K562 (cell line): Measurements from ENCODE around the gene COX11. TPM values are rescaled to one million over a fixed set of nuclear protein-coding genes. Genes with fewer than 3 reads are reported as not detected.

ENCODE experiments used
- NFE2 ChIP-seq: IDR thresholded peaks from 2 replicates; pipeline ENCODE4 v1.6.1; 2014; ENCODE audit warnings: antibody characterized with exemption, low read depth
- SAFB ChIP-seq: fragments of 200-400 bp; formaldehyde crosslinking; IDR thresholded peaks from 2 replicates; pipeline ENCODE4 v1.6.1; 2017; ENCODE audit warnings: low read depth, low read length, borderline replicate concordance
- SOX6 ChIP-seq: fragments of 450-650 bp; IDR thresholded peaks from 2 replicates; pipeline ENCODE4 v1.6.1; 2014; ENCODE audit warnings: mild to moderate bottlenecking
- ZEB2 ChIP-seq: fragments of 450-650 bp; IDR thresholded peaks from 2 replicates; pipeline ENCODE4 v1.6.1; 2016
- ZFX ChIP-seq: sonication (generic); formaldehyde crosslinking; IDR thresholded peaks from 2 replicates; pipeline ENCODE4 v1.8.0; 2022; ENCODE audit warnings: mild to moderate bottlenecking, missing genetic modification reagents, moderate library complexity
- ZKSCAN1 ChIP-seq: fragments of 150-350 bp; IDR thresholded peaks from 2 replicates; pipeline ENCODE4 v1.6.1; 2016; ENCODE audit warnings: low read depth, low read length
- ZNF318 ChIP-seq, 2 experiments: fragments of 450-650 bp; IDR thresholded peaks; 2 replicates each; pipeline ENCODE4 v1.6.1; 2016; ENCODE audit warnings: mild to moderate bottlenecking in 2 of 2, borderline replicate concordance in 1 of 2, low read depth in 1 of 2, moderate library complexity in 1 of 2
- polyA plus RNA-seq, 8 experiments: library from polyadenylated mRNA; depleted of rRNA in 4 of 8; stranded (reverse) in 5 of 8; unstranded in 3 of 8; fragments of >200 nt; fragmentation: Nextera tagmentation in 2 of 8; fragmentation: Illumina TruSeq in 1 of 8; extraction: Ambion mirVana in 2 of 8; extraction: Trizol in 1 of 8; gene quantifications; 2 replicates each; pipeline versions ENCODE4 v1.2.1 to v1.2.3, GENCODE V29; 2011 to 2014; ENCODE audit warnings: inconsistent platforms in 1 of 8, missing spikeins in 1 of 8
- total RNA-seq, 7 experiments: library from RNA; depleted of rRNA in 6 of 7; stranded (reverse); fragments of >200 nt in 6 of 7; fragmentation: Illumina TruSeq in 2 of 7; extraction: Trizol in 2 of 7; gene quantifications; 2 replicates each; pipeline versions ENCODE4 v1.2.1 to v1.2.3, GENCODE V29; 2011 to 2021; ENCODE audit warnings: low replicate concordance in 1 of 7
- TF ChIP-seq, protein P1 (sequence below): fragments of 450-650 bp; IDR thresholded peaks from 2 replicates; pipeline ENCODE4 v1.6.1; 2016
- TF ChIP-seq, protein P2 (sequence below): fragments of 250-450 bp; sonication (Bioruptor Pico); IDR thresholded peaks from 2 replicates; pipeline ENCODE4 v1.4.0; 2020; ENCODE audit warnings: mild to moderate bottlenecking, moderate library complexity, borderline replicate concordance
- TF ChIP-seq, protein P3 (sequence below): sonication (generic); IDR thresholded peaks from 2 replicates; pipeline ENCODE4 v1.6.1; 2016

The COX11 gene
- total and polyA plus RNA-seq, 9 of the 15 experiments (the other 6 are each of a cell fraction or from before 2014, with no cell fraction given) = 18.5 to 112 (median 30.7) TPM

DNA sequence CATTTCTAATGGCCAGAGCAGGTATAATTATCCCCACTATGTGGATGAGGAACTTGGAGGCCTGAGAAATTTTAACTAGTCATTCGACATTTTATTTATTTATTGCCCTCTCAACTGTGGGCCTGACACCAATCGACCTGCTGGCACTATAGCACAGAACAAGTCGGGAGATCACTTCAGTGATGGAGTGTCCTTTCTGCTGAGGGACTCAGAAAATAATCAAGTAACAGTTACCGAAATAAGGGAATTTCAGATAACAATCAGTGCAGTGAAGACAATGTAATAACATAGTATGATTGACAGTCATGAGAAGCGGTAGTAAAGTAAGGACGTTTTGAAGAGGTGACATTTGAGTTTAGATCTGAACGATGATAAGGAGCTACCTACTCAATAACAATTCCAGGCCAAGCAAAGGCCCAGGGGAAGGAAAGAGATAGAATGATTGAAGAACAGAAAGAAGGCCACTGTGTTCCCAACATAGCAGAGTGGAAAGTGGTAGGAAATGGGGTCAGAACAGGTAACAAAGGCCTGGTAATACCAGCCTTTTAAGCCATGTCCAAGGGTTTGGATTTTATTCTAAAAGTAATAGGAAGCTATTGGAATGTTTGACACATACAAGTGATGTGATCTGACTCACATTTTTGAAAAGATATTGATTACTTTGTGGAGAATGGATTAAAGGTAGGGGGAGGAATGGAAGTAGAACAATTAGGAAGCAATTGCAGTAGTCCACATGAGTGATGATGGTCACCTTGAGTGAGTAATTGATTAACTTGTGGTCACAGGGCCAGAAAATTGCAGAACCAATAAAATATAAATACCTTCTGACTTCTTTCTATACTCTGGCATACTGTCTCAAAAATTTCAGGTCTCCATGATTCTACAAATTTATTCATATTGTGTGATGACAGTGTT is 1.5 kb upstream of the COX11 start (continued):
- TF ChIP-seq ZNF318 (IDR thresholded peaks at IDR 0.05; ENCODE audit: borderline replicate concordance in 1 of 2, low read depth in 1 of 2) (no peak), SAFB (no peak), NFE2 (0 out of 2 replicates have a peak, but pooled peaks have one; percentile 13), ZEB2 (0 out of 2 replicates have a peak, but pooled peaks have one; percentile 38), ZFX (CRISPR knock-in tag) (peak; percentile 20; the same call in 1 of the 2 replicates), ZKSCAN1 (no peak), SOX6 (peak; percentile 58)
- TF ChIP-seq, protein P1, sequence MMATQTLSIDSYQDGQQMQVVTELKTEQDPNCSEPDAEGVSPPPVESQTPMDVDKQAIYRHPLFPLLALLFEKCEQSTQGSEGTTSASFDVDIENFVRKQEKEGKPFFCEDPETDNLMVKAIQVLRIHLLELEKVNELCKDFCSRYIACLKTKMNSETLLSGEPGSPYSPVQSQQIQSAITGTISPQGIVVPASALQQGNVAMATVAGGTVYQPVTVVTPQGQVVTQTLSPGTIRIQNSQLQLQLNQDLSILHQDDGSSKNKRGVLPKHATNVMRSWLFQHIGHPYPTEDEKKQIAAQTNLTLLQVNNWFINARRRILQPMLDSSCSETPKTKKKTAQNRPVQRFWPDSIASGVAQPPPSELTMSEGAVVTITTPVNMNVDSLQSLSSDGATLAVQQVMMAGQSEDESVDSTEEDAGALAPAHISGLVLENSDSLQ = peak; percentile 97
- TF ChIP-seq, protein P2, sequence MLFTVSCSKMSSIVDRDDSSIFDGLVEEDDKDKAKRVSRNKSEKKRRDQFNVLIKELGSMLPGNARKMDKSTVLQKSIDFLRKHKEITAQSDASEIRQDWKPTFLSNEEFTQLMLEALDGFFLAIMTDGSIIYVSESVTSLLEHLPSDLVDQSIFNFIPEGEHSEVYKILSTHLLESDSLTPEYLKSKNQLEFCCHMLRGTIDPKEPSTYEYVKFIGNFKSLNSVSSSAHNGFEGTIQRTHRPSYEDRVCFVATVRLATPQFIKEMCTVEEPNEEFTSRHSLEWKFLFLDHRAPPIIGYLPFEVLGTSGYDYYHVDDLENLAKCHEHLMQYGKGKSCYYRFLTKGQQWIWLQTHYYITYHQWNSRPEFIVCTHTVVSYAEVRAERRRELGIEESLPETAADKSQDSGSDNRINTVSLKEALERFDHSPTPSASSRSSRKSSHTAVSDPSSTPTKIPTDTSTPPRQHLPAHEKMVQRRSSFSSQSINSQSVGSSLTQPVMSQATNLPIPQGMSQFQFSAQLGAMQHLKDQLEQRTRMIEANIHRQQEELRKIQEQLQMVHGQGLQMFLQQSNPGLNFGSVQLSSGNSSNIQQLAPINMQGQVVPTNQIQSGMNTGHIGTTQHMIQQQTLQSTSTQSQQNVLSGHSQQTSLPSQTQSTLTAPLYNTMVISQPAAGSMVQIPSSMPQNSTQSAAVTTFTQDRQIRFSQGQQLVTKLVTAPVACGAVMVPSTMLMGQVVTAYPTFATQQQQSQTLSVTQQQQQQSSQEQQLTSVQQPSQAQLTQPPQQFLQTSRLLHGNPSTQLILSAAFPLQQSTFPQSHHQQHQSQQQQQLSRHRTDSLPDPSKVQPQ (CRISPR knock-in tag) = no peak
- TF ChIP-seq, protein P3, sequence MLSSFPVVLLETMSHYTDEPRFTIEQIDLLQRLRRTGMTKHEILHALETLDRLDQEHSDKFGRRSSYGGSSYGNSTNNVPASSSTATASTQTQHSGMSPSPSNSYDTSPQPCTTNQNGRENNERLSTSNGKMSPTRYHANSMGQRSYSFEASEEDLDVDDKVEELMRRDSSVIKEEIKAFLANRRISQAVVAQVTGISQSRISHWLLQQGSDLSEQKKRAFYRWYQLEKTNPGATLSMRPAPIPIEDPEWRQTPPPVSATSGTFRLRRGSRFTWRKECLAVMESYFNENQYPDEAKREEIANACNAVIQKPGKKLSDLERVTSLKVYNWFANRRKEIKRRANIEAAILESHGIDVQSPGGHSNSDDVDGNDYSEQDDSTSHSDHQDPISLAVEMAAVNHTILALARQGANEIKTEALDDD = peak; percentile 51; the same call in 1 of the 2 replicates
